Upper lobe of left lung (tissue), 4 donors: ENCODE results near the gene DMP1.

ENCODE experiments used
- CTCF ChIP-seq, 6 experiments: fragments of 450-650 bp in 4 of 6; fragments of 200-600 bp in 2 of 6; sonication (generic) in 2 of 6; IDR thresholded peaks; one replicate each; pipeline ENCODE4 v1.5.1; 2016 to 2019; ENCODE audit warnings: antibody characterized with exemption in 6 of 6
- POLR2A ChIP-seq, 4 donors: fragments of 450-650 bp; IDR thresholded peaks; one replicate each; pipeline ENCODE4 v1.5.1; 2016 to 2017; ENCODE audit warnings: antibody characterized with exemption in 4 of 4, mild to moderate bottlenecking in 2 of 4

- no peak for TF ChIP-seq CTCF (IDR thresholded peaks at IDR 0.05)
- TF ChIP-seq POLR2A (IDR thresholded peaks at IDR 0.05) = no peak
Observed at GRCh38 chr4:87688316-87688715, 38.2 kb downstream of the DMP1 start.
